Suprapubic skin (tissue), 4 donors: ENCODE data around the gene FNDC5. TPM values are rescaled to one million over a fixed set of nuclear protein-coding genes. Genes with fewer than 3 reads are reported as not detected.

Source experiments
- DNase-seq, 2 donors: peaks; one replicate each; pipeline ENCODE4 v3.0.0-alpha.2; 2019; ENCODE audit warnings: low spot score in 2 of 2
- H3K27ac ChIP-seq: fragments of 200-600 bp; sonication (generic); one replicate; pipeline ENCODE4 v1.5.1; 2019
- H3K27me3 ChIP-seq: fragments of 200-600 bp; sonication (generic); one replicate; pipeline ENCODE4 v1.5.1; 2019
- H3K36me3 ChIP-seq: fragments of 200-600 bp; sonication (generic); one replicate; pipeline ENCODE4 v1.5.1; 2019
- H3K4me1 ChIP-seq: fragments of 200-600 bp; sonication (generic); one replicate; pipeline ENCODE4 v1.5.1; 2019
- H3K4me3 ChIP-seq: fragments of 200-600 bp; sonication (generic); one replicate; pipeline ENCODE4 v1.5.1; 2019; ENCODE audit warnings: mild to moderate bottlenecking
- H3K9me3 ChIP-seq: fragments of 200-600 bp; sonication (generic); one replicate; pipeline ENCODE4 v1.5.1; 2019
- CTCF ChIP-seq, 2 donors: fragments of 200-600 bp in 1 of 2; fragments of 450-650 bp in 1 of 2; sonication (generic) in 1 of 2; IDR thresholded peaks; one replicate each; pipeline ENCODE4 v1.5.1; 2016 to 2019; ENCODE audit warnings: antibody characterized with exemption in 2 of 2, mild to moderate bottlenecking in 1 of 2, moderate library complexity in 1 of 2
- EP300 ChIP-seq: sonication (generic); formaldehyde crosslinking; IDR thresholded peaks from one replicate; pipeline ENCODE4 v1.6.1; 2017; ENCODE audit warnings: antibody characterized with exemption
- POLR2A ChIP-seq, 2 donors: fragments of 450-650 bp; IDR thresholded peaks; one replicate each; pipeline ENCODE4 v1.6.1; 2017; ENCODE audit warnings: antibody characterized with exemption in 2 of 2, mild to moderate bottlenecking in 2 of 2, moderate library complexity in 2 of 2
- POLR2AphosphoS5 ChIP-seq, 3 donors: sonication (generic); formaldehyde crosslinking; IDR thresholded peaks; one replicate each; pipeline ENCODE4 v1.6.1; 2017; ENCODE audit warnings: antibody characterized with exemption in 3 of 3
- WGBS: methylation state at CpG from one replicate; pipeline ENCODE4 v1.1.5; 2018; 5-methylcytosine and 5-hydroxymethylcytosine counted together
- total RNA-seq, 4 donors: library from RNA; depleted of rRNA; stranded (reverse); fragments of >200 nt; gene quantifications; one replicate each; pipeline ENCODE4 v1.1.0, GENCODE V29; 2016

The FNDC5 gene
- total RNA-seq, 4 donors from 2014 or later = 0.48 to 3.0 (median 1.6) TPM; not detected in 1

- Histone ChIP-seq H3K27ac (no peak overlapping the region), H3K36me3 (peaks cover 6% of the 10 kb centered on the region), H3K4me3 (no peak overlapping the region), H3K9me3 (no peaks in the 10 kb centered on the region), H3K4me1 (peaks cover 26% of the 10 kb centered on the region), H3K27me3 (peaks cover 26% of the 10 kb centered on the region)
- WGBS = 91% methylated on average over 7 of the region's 7 CpGs
- TF ChIP-seq POLR2AphosphoS5 (IDR thresholded peaks at IDR 0.05) (no peak), CTCF (IDR thresholded peaks at IDR 0.05) (no peak), EP300 (no peak), POLR2A (IDR thresholded peaks at IDR 0.05) (no peak)
- peak in 1 of 2 donors; percentile 55 for DNase-seq
Observed at GRCh38 chr1:32867671-32868070, 3.0 kb downstream of the FNDC5 start.

- Histone ChIP-seq H3K27ac (no peak overlapping the region), H3K36me3 (peaks cover 10% of the 10 kb centered on the region), H3K27me3 (peaks cover 23% of the 10 kb centered on the region), H3K4me3 (no peak overlapping the region), H3K4me1 (peaks cover 20% of the 10 kb centered on the region), H3K9me3 (no peaks in the 10 kb centered on the region)
- peak in 1 of 2 donors; percentile 24 for DNase-seq
- WGBS = 91% methylated on average over 4 of the region's 5 CpGs
- no peak for TF ChIP-seq EP300
- TF ChIP-seq CTCF (IDR thresholded peaks at IDR 0.05) = no peak
- no peak for TF ChIP-seq POLR2A (IDR thresholded peaks at IDR 0.05)
Observed at GRCh38 chr1:32867151-32867550, 3.6 kb downstream of the FNDC5 start.

GRCh38 chr1:32865639-32866405, 4.9 kb downstream of the FNDC5 start:
- TF ChIP-seq CTCF (IDR thresholded peaks at IDR 0.05) = no peak
- TF ChIP-seq POLR2AphosphoS5 (IDR thresholded peaks at IDR 0.05) = no peak
- TF ChIP-seq EP300 = no peak
- no peak for TF ChIP-seq POLR2A (IDR thresholded peaks at IDR 0.05)
- Histone ChIP-seq H3K4me1 (peaks cover 14% of the 10 kb centered on the region), H3K27ac (no peak overlapping the region)

GRCh38 chr1:32864375-32865019, 6.2 kb downstream of the FNDC5 start:
- peaks cover 7% of the 10 kb centered on the region for H3K4me1 ChIP-seq
- no peaks in the 10 kb centered on the region for H3K9me3 ChIP-seq
- peak in 1 of 2 donors; percentile 38 for DNase-seq
- no peak overlapping the region for H3K27ac ChIP-seq
- no peak for TF ChIP-seq POLR2AphosphoS5 (IDR thresholded peaks at IDR 0.05)
- no peak for TF ChIP-seq POLR2A (IDR thresholded peaks at IDR 0.05)
- no peak for TF ChIP-seq EP300
- no peak for TF ChIP-seq CTCF (IDR thresholded peaks at IDR 0.05)
- H3K27me3 ChIP-seq = peaks cover 2% of the 10 kb centered on the region
- H3K4me3 ChIP-seq = no peak overlapping the region
- 91% methylated on average over 8 of the region's 8 CpGs for WGBS
- H3K36me3 ChIP-seq = peaks cover 10% of the 10 kb centered on the region

More at GRCh38 chr1:32865639-32866405, 4.9 kb downstream of the FNDC5 start:
- no peak for DNase-seq
- WGBS = 68% methylated on average over 3 of the region's 3 CpGs
- peaks cover 10% of the 10 kb centered on the region for H3K36me3 ChIP-seq
- H3K4me3 ChIP-seq = no peak overlapping the region
- H3K27me3 ChIP-seq = peaks cover 12% of the 10 kb centered on the region
- no peaks in the 10 kb centered on the region for H3K9me3 ChIP-seq

GRCh38 chr1:32863881-32864245, 6.8 kb downstream of the FNDC5 start:
- TF ChIP-seq CTCF (IDR thresholded peaks at IDR 0.05) = no peak
- TF ChIP-seq POLR2A (IDR thresholded peaks at IDR 0.05) = no peak
- no peak for TF ChIP-seq EP300
- TF ChIP-seq POLR2AphosphoS5 (IDR thresholded peaks at IDR 0.05) = no peak
- no peak for DNase-seq
- no peak overlapping the region for H3K27ac ChIP-seq
- H3K36me3 ChIP-seq = peaks cover 10% of the 10 kb centered on the region
- no peak overlapping the region for H3K4me3 ChIP-seq
- H3K4me1 ChIP-seq = peaks cover 7% of the 10 kb centered on the region
- 100% methylated on average over 1 of the region's 1 CpG for WGBS
- H3K27me3 ChIP-seq = no peaks in the 10 kb centered on the region
- no peaks in the 10 kb centered on the region for H3K9me3 ChIP-seq
